NCI-H526 treated with DMSO at 0.1 percent for 48 hours (cell line): Measurements from ENCODE around the gene NEUROD1.

Source experiments
- DNase-seq: peaks from one replicate; lab custom pipeline; 2025; lab: John Stamatoyannopoulos, UW

Gene NEUROD1

DNA sequence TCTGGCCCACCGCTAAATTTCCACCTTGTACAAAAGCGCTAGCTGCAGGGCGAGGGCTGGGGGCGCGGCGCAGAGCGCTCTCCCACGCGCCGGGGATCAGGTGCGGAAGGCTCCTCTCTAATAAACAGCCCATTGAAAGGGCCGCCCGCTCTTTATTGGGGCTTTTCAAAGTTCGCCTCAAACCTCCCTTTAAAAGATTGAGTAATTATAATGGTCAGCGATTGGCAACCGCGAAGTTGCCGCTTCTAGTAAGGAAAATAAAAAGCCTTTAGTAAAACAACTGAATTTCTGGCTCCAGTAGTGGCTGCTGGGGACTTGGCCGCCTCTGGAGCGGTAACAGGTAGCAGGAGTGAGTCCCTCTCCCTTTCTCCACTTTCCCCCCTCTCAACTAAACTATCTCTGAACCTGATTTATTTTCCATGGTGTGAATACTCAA, 755 bp downstream of the NEUROD1 start:
- no peak for DNase-seq

- no peak for DNase-seq
These were observed 1.3 kb downstream of the NEUROD1 start for GRCh38 chr2:181678861-181679543.

DNA sequence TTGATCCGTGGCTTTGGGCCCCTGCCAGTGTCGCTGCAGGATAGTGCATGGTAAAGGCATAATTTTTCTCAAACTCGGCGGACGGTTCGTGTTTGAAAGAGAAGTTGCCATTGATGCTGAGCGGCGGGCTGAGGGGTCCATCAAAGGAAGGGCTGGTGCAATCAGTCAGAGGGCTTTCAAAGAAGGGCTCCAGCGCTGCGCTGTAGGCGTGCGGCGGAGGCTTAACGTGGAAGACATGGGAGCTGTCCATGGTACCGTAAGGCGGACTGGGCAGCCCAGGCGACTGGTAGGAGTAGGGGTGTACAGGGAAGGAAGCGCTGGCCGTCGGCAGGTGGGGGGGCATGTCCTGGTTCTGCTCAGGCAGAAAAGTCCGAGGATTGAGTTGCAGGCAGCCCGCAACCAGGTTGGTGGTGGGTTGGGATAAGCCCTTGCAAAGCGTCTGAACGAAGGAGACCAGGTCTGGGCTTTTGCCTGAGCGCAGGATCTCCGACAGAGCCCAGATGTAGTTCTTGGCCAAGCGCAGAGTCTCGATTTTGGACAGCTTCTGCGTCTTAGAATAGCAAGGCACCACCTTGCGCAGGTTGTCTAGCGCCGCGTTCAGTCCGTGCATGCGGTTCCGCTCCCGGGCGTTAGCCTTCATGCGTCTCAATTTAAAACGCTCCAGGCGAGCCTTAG, 2.3 kb downstream of the NEUROD1 start:
- no peak for DNase-seq

- no peak for DNase-seq
These were observed 5.1 kb downstream of the NEUROD1 start for GRCh38 chr2:181675254-181675653.

- peak; percentile 64 for DNase-seq
These were observed 5.9 kb downstream of the NEUROD1 start for GRCh38 chr2:181674461-181674860.

GRCh38 chr2:181673173-181673572, 7.1 kb downstream of the NEUROD1 start:
- DNase-seq = no peak

- DNase-seq = no peak
These were observed 7.9 kb downstream of the NEUROD1 start for GRCh38 chr2:181672255-181673008.

DNA sequence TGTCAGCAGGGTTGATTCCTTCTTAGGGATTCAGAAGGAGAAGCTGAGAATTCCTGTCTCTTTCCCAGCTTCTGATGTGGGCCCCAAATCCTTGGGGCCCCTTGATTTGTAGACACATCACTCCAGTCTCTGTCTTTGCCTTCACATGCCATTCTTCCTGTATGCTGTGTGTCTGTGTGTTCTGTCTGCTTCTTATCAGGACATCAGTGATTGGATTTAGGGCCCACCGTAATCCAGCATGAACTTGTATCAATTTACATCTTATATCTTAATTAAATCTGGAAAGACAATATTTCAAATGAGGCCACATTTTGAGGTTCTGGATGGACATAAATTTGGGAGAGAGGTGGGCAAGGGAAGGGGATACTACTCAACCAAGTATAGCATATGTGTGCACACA, 9.7 kb downstream of the NEUROD1 start:
- no peak for DNase-seq

GRCh38 chr2:181667234-181667633, 13.1 kb downstream of the NEUROD1 start:
- no peak for DNase-seq

DNA sequence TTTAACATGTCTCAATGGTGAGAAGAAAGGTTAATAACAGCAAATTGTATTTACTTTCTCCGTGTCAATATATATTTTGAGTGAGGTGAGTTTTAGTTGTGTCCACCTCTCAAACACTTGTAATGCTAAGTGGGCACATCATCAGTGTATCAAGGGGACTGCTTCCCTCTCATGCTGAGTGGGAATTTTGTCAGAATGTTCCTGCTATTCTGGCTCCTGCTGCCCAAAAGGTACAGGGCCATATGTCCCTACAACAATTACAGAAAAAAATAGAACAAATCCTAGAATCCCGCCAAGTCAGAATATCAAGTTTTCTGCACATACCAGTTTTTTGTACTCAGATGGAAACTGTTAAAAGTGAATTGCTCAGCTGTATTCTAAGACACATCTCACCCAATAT, 18.0 kb downstream of the NEUROD1 start:
- DNase-seq = no peak

- DNase-seq = no peak
These were observed 20.1 kb downstream of the NEUROD1 start for GRCh38 chr2:181660181-181660580.

DNA sequence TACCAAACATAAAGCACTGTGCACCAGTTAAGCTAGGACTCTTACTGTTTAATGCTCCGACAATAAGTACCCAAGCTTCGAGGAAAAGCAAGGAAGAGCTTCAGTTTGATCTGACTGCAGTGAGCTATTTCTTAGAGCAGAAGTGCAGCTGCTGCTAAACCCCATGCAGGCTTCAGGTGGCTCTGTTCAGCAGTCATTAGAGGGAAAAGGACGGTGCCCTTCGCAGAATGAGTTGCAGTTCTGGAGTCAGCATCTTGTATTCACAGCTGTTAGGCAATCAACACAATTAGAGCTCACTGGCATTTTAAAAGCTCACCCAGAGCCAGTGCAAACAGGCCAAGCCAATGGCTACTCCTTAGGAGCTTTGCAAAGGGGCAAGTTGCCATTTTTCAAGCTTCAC, 21.9 kb downstream of the NEUROD1 start:
- no peak for DNase-seq

- peak; percentile 86 for DNase-seq
These were observed 22.9 kb downstream of the NEUROD1 start for GRCh38 chr2:181657379-181657778.

- peak; percentile 11 for DNase-seq
These were observed 23.6 kb downstream of the NEUROD1 start, which contains the start of gene CERKL for GRCh38 chr2:181656450-181657291. CERKL (minus strand) TSS chr2:181657105; CDS start chr2:181657006, 99 bp downstream.

GRCh38 chr2:181655519-181655918, 24.8 kb downstream of the NEUROD1 start:
- no peak for DNase-seq

GRCh38 chr2:181649436-181649979, 30.8 kb downstream of the NEUROD1 start:
- DNase-seq = no peak

GRCh38 chr2:181648478-181649155, 31.7 kb downstream of the NEUROD1 start:
- no peak for DNase-seq

DNA sequence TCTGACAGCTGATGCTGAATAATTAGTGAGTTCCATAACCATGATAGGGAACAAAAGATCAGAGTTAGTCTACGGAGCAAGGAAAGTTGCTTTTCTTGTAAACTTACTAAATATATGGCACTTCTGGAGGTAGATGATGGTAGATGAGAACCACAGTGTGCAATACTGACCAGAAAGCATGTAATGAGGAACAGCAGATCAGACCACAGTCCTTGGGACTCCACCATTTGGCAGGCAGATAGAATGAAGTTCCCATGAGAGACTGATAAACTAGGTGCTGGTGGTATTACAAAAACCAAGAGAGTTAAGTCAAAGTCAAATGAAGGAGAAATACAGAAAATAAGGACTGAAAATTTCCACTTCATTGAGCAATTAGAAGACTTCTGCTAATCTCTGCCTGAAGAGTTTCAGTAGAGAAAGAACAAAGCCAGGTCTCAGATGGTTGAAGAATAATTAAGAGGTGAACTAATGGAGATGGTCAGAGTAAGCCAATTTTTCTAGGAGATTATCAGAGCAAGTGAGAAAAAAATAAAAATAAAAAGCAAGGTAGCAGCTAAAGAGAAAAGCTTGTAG, 33.8 kb downstream of the NEUROD1 start:
- no peak for DNase-seq

GRCh38 chr2:181643151-181643550, 37.2 kb downstream of the NEUROD1 start:
- no peak for DNase-seq

GRCh38 chr2:181642086-181642485, 38.2 kb downstream of the NEUROD1 start:
- no peak for DNase-seq

- no peak for DNase-seq
These were observed 40.6 kb downstream of the NEUROD1 start for GRCh38 chr2:181639686-181640085.
